Measurements from ENCODE around the gene NKTR.

DNA sequence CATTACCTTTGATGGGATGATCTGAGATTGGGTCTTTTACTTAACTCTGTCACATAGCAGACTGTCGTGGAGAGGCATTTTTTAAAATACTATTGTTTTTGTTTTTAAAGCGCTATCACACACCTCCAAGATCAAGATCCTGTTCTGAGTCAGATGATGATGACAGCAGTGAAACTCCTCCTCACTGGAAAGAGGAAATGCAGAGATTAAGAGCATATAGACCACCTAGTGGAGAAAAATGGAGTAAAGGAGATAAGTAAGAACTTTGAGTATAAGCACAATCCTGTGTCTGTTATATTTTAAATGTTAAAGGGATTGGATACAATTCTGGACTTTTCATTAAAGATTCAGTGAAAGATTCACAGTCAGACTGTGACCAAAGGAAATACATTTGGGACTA is 34.6 kb downstream of the NKTR start:
- TF ChIP-seq EZH2 (IDR thresholded peaks at IDR 0.05; ENCODE audit: insufficient read depth, poor library complexity, severe bottlenecking) (no peak), EZH2phosphoT487 (IDR thresholded peaks at IDR 0.05; ENCODE audit: insufficient read depth, low read depth) (no peak)

Data from GM23248 (cell line).